ENCODE data around the gene CNOT10. TPM values are rescaled to one million over a fixed set of nuclear protein-coding genes. Genes with fewer than 3 reads are reported as not detected.

Gene CNOT10
- total RNA-seq, 2 donors from 2014 or later: 26.1 to 40.0 TPM

GRCh38 chr3:32816439-32817256 lies 131.7 kb downstream of the CNOT10 start:
- Histone ChIP-seq H3K9me3 (no peaks in the 10 kb centered on the region), H3K27me3 (replicated peaks; ENCODE audit: insufficient read depth) (peaks cover 13% of the 10 kb centered on the region), H3K36me3 (no peaks in the 10 kb centered on the region), H3K27ac (no peak overlapping the region), H3K4me1 (replicated peaks) (peaks cover 6% of the 10 kb centered on the region), H3K4me3 (peak overlapping the region; percentile 16 to 21)
- DNase-seq (ENCODE audit: low spot score): no peak
- intact Hi-C loops (cut with DNase I): no loop called here
- no peak for TF ChIP-seq CTCF (IDR thresholded peaks at IDR 0.05)
- no peak for TF ChIP-seq POLR2A (IDR thresholded peaks at IDR 0.05)
- TF ChIP-seq POLR2AphosphoS5 (IDR thresholded peaks at IDR 0.05): no peak
- under 1% methylated on average over 85 of the region's 85 CpGs for WGBS

GRCh38 chr3:32817257-32817557 lies 132.2 kb downstream of the CNOT10 start:
- peaks cover 6% of the 10 kb centered on the region for H3K4me1 ChIP-seq (replicated peaks)
- no peak overlapping the region for H3K27ac ChIP-seq
- no peak for DNase-seq (ENCODE audit: low spot score)
- H3K27me3 ChIP-seq (replicated peaks; ENCODE audit: insufficient read depth): peaks cover 19% of the 10 kb centered on the region
- H3K9me3 ChIP-seq: no peaks in the 10 kb centered on the region
- intact Hi-C loops (cut with DNase I): no loop called here
- TF ChIP-seq CTCF (IDR thresholded peaks at IDR 0.05) (no peak), POLR2A (IDR thresholded peaks at IDR 0.05) (no peak), POLR2AphosphoS5 (IDR thresholded peaks at IDR 0.05) (no peak)
- H3K4me3 ChIP-seq: peak overlapping the region; percentile 16 to 21
- H3K36me3 ChIP-seq: no peaks in the 10 kb centered on the region
- 0% methylated on average over 24 of the region's 49 CpGs for WGBS

- 1% methylated on average over 57 of the region's 59 CpGs for WGBS
- intact Hi-C loops (cut with DNase I): no loop called here
Observed at GRCh38 chr3:32817558-32818228, 132.7 kb downstream of the CNOT10 start, which contains the start of gene TRIM71. Gene TRIM71 (plus strand): TSS chr3:32817997. CDS start chr3:32818081, 84 bp downstream.

GRCh38 chr3:32818229-32818969 lies 133.4 kb downstream of the CNOT10 start:
- Histone ChIP-seq H3K27me3 (replicated peaks; ENCODE audit: insufficient read depth) (peaks cover 20% of the 10 kb centered on the region), H3K4me3 (peak overlapping the region; percentile 1 to 17)

More at GRCh38 chr3:32817558-32818228, 132.7 kb downstream of the CNOT10 start, which contains the start of gene TRIM71:
- TF ChIP-seq POLR2A (IDR thresholded peaks at IDR 0.05) (no peak), CTCF (IDR thresholded peaks at IDR 0.05) (no peak), POLR2AphosphoS5 (IDR thresholded peaks at IDR 0.05) (no peak)
- H3K9me3 ChIP-seq: no peaks in the 10 kb centered on the region
- no peak for DNase-seq (ENCODE audit: low spot score)
- peak within 1 kb of the TSS; percentile 16 to 21 for H3K4me3 ChIP-seq
- H3K4me1 ChIP-seq (replicated peaks): peaks cover 6% of the 10 kb centered on the region
- H3K36me3 ChIP-seq: no peaks in the 10 kb centered on the region
- peaks cover 20% of the 10 kb centered on the region for H3K27me3 ChIP-seq (replicated peaks; ENCODE audit: insufficient read depth)
- no peak within 1 kb of the TSS for H3K27ac ChIP-seq

More at GRCh38 chr3:32818229-32818969, 133.4 kb downstream of the CNOT10 start:
- no peak for DNase-seq (ENCODE audit: low spot score)
- Histone ChIP-seq H3K36me3 (no peaks in the 10 kb centered on the region), H3K9me3 (no peaks in the 10 kb centered on the region), H3K27ac (no peak overlapping the region), H3K4me1 (replicated peaks) (peaks cover 6% of the 10 kb centered on the region)
- 4% methylated on average over 95 of the region's 111 CpGs for WGBS
- intact Hi-C loops (cut with DNase I): no loop called here
- TF ChIP-seq POLR2A (IDR thresholded peaks at IDR 0.05) (no peak), CTCF (IDR thresholded peaks at IDR 0.05) (no peak), POLR2AphosphoS5 (IDR thresholded peaks at IDR 0.05) (no peak)
